Measurements from ENCODE around the gene CACNA2D2.

The CACNA2D2 gene

GRCh38 chr3:50414616-50415015, 88.8 kb downstream of the CACNA2D2 start:
- ChIA-PET CTCF (no interaction called here), POLR2A (no interaction called here)
- DNase-seq (ENCODE audit: extremely low spot score): no peak
- TF ChIP-seq LEF1 (IDR thresholded peaks at IDR 0.05; ENCODE audit: borderline replicate concordance) (no peak), FOXA1 (IDR thresholded peaks at IDR 0.05) (no peak), PKNOX1 (IDR thresholded peaks at IDR 0.05) (no peak), HDGF (IDR thresholded peaks at IDR 0.05; ENCODE audit: borderline replicate concordance) (no peak), TARDBP (IDR thresholded peaks at IDR 0.05) (no peak), L3MBTL2 (conservative IDR thresholded peaks at IDR 0.05) (no peak)

GRCh38 chr3:50412231-50412754, 91.1 kb downstream of the CACNA2D2 start:
- CTCF ChIA-PET: interaction anchor here (1.9 kb wide), 1 partner anchor 10 kb away, joined by 5 read pairs; no protein-coding TSS in a partner anchor

DNA sequence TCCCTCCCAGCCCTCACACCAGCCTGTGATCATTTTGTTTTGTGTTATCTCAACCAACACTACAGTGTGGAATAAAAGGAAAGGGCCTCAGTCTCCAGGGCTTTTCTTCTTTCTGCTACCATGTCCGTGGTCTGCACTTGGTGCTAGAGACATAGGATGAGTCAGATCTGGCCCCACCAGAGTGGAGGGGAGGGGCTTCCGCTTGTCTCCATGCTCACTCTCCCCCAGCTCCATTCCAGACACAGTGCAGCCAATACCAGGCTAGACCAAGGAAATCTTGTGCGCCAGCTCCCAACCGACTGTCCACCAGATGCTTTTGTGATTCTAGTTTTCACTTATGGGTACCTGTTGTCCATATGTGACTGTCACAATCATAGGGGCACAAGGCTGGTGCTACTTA, 92.2 kb downstream of the CACNA2D2 start:
- CTCF ChIA-PET: interaction anchor here (1.9 kb wide), 1 partner anchor 11 kb away, joined by 5 read pairs; no protein-coding TSS in a partner anchor
- TF ChIP-seq LEF1 (IDR thresholded peaks at IDR 0.05; ENCODE audit: borderline replicate concordance): no peak
- TF ChIP-seq PKNOX1 (IDR thresholded peaks at IDR 0.05): no peak
- TF ChIP-seq SP1 (IDR thresholded peaks at IDR 0.05): no peak
- no peak for TF ChIP-seq NFRKB (IDR thresholded peaks at IDR 0.05)
- TF ChIP-seq ZNF384 (IDR thresholded peaks at IDR 0.05): no peak
- no peak for TF ChIP-seq TARDBP (IDR thresholded peaks at IDR 0.05)
- no peak for TF ChIP-seq FOXM1 (IDR thresholded peaks at IDR 0.05; ENCODE audit: borderline replicate concordance)
- no peak for TF ChIP-seq CTBP1 (IDR thresholded peaks at IDR 0.05; ENCODE audit: borderline replicate concordance)
- no peak for TF ChIP-seq SUZ12 (IDR thresholded peaks at IDR 0.05)
- TF ChIP-seq L3MBTL2 (conservative IDR thresholded peaks at IDR 0.05): no peak
- no peak for TF ChIP-seq ARNT (IDR thresholded peaks at IDR 0.05)
- no peak for TF ChIP-seq FOXK2 (IDR thresholded peaks at IDR 0.05)
- TF ChIP-seq FOXA1 (IDR thresholded peaks at IDR 0.05): no peak
- TF ChIP-seq HDGF (IDR thresholded peaks at IDR 0.05; ENCODE audit: borderline replicate concordance): no peak
- TF ChIP-seq ELF4 (IDR thresholded peaks at IDR 0.05): no peak
- TF ChIP-seq BHLHE40 (IDR thresholded peaks at IDR 0.05; ENCODE audit: borderline replicate concordance): no peak
- POLR2A ChIA-PET: no interaction called here
- DNase-seq (ENCODE audit: extremely low spot score): no peak

More at GRCh38 chr3:50412231-50412754, 91.1 kb downstream of the CACNA2D2 start:
- POLR2A ChIA-PET: no interaction called here
- no peak for TF ChIP-seq L3MBTL2 (conservative IDR thresholded peaks at IDR 0.05)
- no peak for TF ChIP-seq PKNOX1 (IDR thresholded peaks at IDR 0.05)
- no peak for TF ChIP-seq ARNT (IDR thresholded peaks at IDR 0.05)
- no peak for TF ChIP-seq HDGF (IDR thresholded peaks at IDR 0.05; ENCODE audit: borderline replicate concordance)
- no peak for TF ChIP-seq FOXM1 (IDR thresholded peaks at IDR 0.05; ENCODE audit: borderline replicate concordance)
- no peak for DNase-seq (ENCODE audit: extremely low spot score)

DNA sequence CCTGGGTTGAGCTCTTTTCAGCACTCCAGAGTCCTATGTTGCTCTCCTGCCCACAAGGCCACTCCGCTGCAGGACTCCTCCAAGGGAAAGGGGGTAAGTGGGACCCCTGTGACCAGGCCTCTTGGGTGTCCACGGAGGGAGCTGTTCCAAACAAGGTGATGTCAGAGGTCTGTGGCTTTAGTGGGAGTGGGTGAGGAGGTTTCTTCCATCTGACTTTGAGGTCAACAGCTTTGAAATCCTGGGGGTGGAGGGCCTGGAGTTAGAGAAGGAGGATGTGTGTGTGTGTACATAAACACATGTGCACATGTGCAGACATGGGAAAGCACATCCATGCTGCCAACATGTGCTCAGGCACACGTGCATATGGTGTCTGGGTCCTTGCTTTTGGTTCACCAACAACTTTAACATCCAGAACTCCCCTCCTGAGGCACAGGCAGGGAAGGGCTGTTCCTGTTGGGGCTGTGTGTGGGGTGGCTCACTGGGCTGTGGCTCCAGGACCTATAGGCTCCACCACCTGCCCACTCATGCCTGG, 92.8 kb downstream of the CACNA2D2 start:
- ChIA-PET POLR2A (no interaction called here), CTCF (interaction anchor here (0.8 kb wide), 1 partner anchor 40 kb away, joined by 3 read pairs; no protein-coding TSS in a partner anchor)

GRCh38 chr3:50410185-50410584, 93.2 kb downstream of the CACNA2D2 start:
- CTCF ChIA-PET: interaction anchor here (0.8 kb wide), 1 partner anchor 39 kb away, joined by 3 read pairs; no protein-coding TSS in a partner anchor
- POLR2A ChIA-PET: no interaction called here
- no peak for DNase-seq (ENCODE audit: extremely low spot score)
- no peak for TF ChIP-seq PKNOX1 (IDR thresholded peaks at IDR 0.05)
- no peak for TF ChIP-seq NFRKB (IDR thresholded peaks at IDR 0.05)

More for the DNA sequence above, 92.8 kb downstream of the CACNA2D2 start:
- TF ChIP-seq SP1 (IDR thresholded peaks at IDR 0.05) (no peak), TARDBP (IDR thresholded peaks at IDR 0.05) (no peak), BHLHE40 (IDR thresholded peaks at IDR 0.05; ENCODE audit: borderline replicate concordance) (no peak), LEF1 (IDR thresholded peaks at IDR 0.05; ENCODE audit: borderline replicate concordance) (no peak), PKNOX1 (IDR thresholded peaks at IDR 0.05) (no peak), L3MBTL2 (conservative IDR thresholded peaks at IDR 0.05) (no peak), FOXM1 (IDR thresholded peaks at IDR 0.05; ENCODE audit: borderline replicate concordance) (no peak), FOXA1 (IDR thresholded peaks at IDR 0.05) (no peak)
- DNase-seq (ENCODE audit: extremely low spot score): no peak

GRCh38 chr3:50408443-50408944, 94.9 kb downstream of the CACNA2D2 start:
- DNase-seq (ENCODE audit: extremely low spot score): no peak
- TF ChIP-seq BHLHE40 (IDR thresholded peaks at IDR 0.05; ENCODE audit: borderline replicate concordance) (no peak), ZNF384 (IDR thresholded peaks at IDR 0.05) (no peak), LEF1 (IDR thresholded peaks at IDR 0.05; ENCODE audit: borderline replicate concordance) (no peak), HDGF (IDR thresholded peaks at IDR 0.05; ENCODE audit: borderline replicate concordance) (no peak), SP1 (IDR thresholded peaks at IDR 0.05) (no peak), NFRKB (IDR thresholded peaks at IDR 0.05) (no peak), FOXM1 (IDR thresholded peaks at IDR 0.05; ENCODE audit: borderline replicate concordance) (no peak), FOXK2 (IDR thresholded peaks at IDR 0.05) (no peak), PKNOX1 (IDR thresholded peaks at IDR 0.05) (no peak), L3MBTL2 (conservative IDR thresholded peaks at IDR 0.05) (no peak), TARDBP (IDR thresholded peaks at IDR 0.05) (no peak), SUZ12 (IDR thresholded peaks at IDR 0.05) (no peak), FOXA1 (IDR thresholded peaks at IDR 0.05) (no peak)
- CTCF ChIA-PET: no interaction called here
- POLR2A ChIA-PET: no interaction called here

All from HEK293T (cell line).